Thyroid gland (tissue), 4 donors: Measurements from ENCODE around the gene LTC4S.

Experiments
- POLR2A ChIP-seq, 2 donors: fragments of 450-650 bp; IDR thresholded peaks; one replicate each; pipeline ENCODE4 v1.6.1; 2017; ENCODE audit warnings: antibody characterized with exemption in 2 of 2, mild to moderate bottlenecking in 2 of 2, moderate library complexity in 1 of 2
- TF ChIP-seq, protein P1 (sequence below), 6 experiments: fragments of 200-600 bp in 3 of 6; fragments of 450-650 bp in 3 of 6; sonication (generic) in 3 of 6; IDR thresholded peaks; one replicate each; pipeline ENCODE4 v1.5.1; 2016 to 2019; ENCODE audit warnings: antibody characterized with exemption in 6 of 6, mild to moderate bottlenecking in 2 of 6, inconsistent platforms in 1 of 6, moderate library complexity in 1 of 6

DNA sequence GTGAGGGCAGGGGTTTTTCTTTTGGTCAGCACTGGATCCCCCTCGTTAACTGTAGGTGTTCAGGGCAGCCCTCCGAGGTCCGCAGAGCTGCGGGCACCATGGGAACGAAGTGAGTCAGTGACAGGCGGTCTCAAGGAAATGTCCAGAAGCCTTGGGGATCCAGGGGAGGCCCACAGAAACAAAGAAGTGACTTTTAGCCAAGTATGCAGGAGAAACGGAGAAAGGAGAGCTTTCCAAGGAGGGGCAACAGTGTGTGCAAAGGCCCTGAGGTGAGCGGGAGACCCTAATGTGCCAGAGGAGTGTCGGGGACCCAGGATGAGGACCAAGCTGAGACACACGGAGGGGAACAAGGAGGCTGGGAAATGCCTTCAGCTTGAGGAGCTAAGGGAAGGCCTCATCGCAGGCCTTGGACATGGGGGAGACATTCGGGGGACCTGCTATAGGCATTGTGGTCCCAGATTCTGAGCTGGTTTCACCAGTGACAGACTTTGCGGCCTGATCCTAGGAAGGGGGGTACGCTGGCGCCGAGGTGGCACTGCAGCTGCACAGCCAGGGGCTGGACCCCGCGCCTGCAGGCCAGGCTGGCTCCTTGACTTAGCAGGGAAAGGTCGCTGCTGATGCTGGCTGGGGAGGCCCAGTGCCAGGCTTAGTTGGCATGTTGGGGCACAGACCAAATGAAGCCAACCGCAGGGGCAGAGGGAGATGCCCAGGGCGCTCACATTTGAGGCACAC is 3.3 kb downstream of the LTC4S start:
- TF ChIP-seq, protein P1, sequence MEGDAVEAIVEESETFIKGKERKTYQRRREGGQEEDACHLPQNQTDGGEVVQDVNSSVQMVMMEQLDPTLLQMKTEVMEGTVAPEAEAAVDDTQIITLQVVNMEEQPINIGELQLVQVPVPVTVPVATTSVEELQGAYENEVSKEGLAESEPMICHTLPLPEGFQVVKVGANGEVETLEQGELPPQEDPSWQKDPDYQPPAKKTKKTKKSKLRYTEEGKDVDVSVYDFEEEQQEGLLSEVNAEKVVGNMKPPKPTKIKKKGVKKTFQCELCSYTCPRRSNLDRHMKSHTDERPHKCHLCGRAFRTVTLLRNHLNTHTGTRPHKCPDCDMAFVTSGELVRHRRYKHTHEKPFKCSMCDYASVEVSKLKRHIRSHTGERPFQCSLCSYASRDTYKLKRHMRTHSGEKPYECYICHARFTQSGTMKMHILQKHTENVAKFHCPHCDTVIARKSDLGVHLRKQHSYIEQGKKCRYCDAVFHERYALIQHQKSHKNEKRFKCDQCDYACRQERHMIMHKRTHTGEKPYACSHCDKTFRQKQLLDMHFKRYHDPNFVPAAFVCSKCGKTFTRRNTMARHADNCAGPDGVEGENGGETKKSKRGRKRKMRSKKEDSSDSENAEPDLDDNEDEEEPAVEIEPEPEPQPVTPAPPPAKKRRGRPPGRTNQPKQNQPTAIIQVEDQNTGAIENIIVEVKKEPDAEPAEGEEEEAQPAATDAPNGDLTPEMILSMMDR (IDR thresholded peaks at IDR 0.05): no peak
- no peak for TF ChIP-seq POLR2A (IDR thresholded peaks at IDR 0.05)
